Endothelial cell of umbilical vein (primary cell): Measurements from ENCODE around the gene SNAPC4.

ENCODE experiments used
- CTCF ChIP-seq, 2 donors: IDR thresholded peaks; 1 replicate in 1 of 2; 2 replicates in 1 of 2; pipeline ENCODE4 v1.5.1; 2011; ENCODE audit warnings: low read length in 2 of 2, mild to moderate bottlenecking in 2 of 2, moderate library complexity in 2 of 2, control low read depth in 1 of 2, inconsistent platforms in 1 of 2, low read depth in 1 of 2; ENCODE audit not compliant: insufficient read depth in 1 of 2; ENCODE audit errors: extremely low read depth in 1 of 2
- POLR2AphosphoS5 ChIP-seq: IDR thresholded peaks from 2 replicates; pipeline ENCODE4 v1.6.1; 2012; ENCODE audit warnings: low read depth, mild to moderate bottlenecking, control low read depth, low read length, moderate library complexity; ENCODE audit not compliant: insufficient read depth

GRCh38 chr9:136421791-136422190, 21.8 kb upstream of the SNAPC4 start:
- TF ChIP-seq CTCF (IDR thresholded peaks at IDR 0.05; ENCODE audit: extremely low read depth in 1 of 2, insufficient read depth in 1 of 2, low read depth in 1 of 2, low read length in 2 of 2): no peak
- no peak for TF ChIP-seq POLR2AphosphoS5
